Measurements from ENCODE around the gene SLC35B1.
"Not testable (repeated sequence)": the region's sequence is repeated elsewhere in the genome, so short reads cannot be mapped to it uniquely, and the experiment has no call there.

The SLC35B1 gene

GRCh38 chr17:49699966-49700575, 7.7 kb downstream of the SLC35B1 start:
- no peak for DNase-seq

GRCh38 chr17:49698005-49698404, 9.8 kb downstream of the SLC35B1 start:
- DNase-seq: no peak

- no peak for DNase-seq
Observed at GRCh38 chr17:49696233-49696761, 11.5 kb downstream of the SLC35B1 start.

- DNase-seq: no peak
Observed at GRCh38 chr17:49695698-49696232, 12.0 kb downstream of the SLC35B1 start.

GRCh38 chr17:49694847-49695697, 12.7 kb downstream of the SLC35B1 start:
- DNase-seq: peak; percentile 46

- DNase-seq: no peak
Observed at GRCh38 chr17:49692751-49693150, 15.0 kb downstream of the SLC35B1 start.

GRCh38 chr17:49691677-49692191, 16.0 kb downstream of the SLC35B1 start:
- DNase-seq: no peak

- DNase-seq: no peak
Observed at GRCh38 chr17:49691086-49691676, 16.6 kb downstream of the SLC35B1 start.

- DNase-seq: no peak
Observed at GRCh38 chr17:49690256-49690655, 17.5 kb downstream of the SLC35B1 start.

- no peak for DNase-seq
Observed at GRCh38 chr17:49688848-49689247, 18.9 kb downstream of the SLC35B1 start.

GRCh38 chr17:49687878-49688491, 19.8 kb downstream of the SLC35B1 start:
- no peak for DNase-seq

- DNase-seq: no peak
Observed at GRCh38 chr17:49681106-49681979, 26.4 kb downstream of the SLC35B1 start.

- DNase-seq: no peak
Observed at GRCh38 chr17:49680314-49680713, 27.4 kb downstream of the SLC35B1 start.

- peak; percentile 97 for DNase-seq
Observed at GRCh38 chr17:49677933-49678847, 29.6 kb downstream of the SLC35B1 start, which contains the start of gene SPOP. TSS of gene SPOP (minus strand) at chr17:49678097. CDS start at chr17:49622810, 55,287 bp downstream.

- DNase-seq: peak; percentile 78
Observed at GRCh38 chr17:49677134-49677932, 30.4 kb downstream of the SLC35B1 start.

- no peak for DNase-seq
Observed at GRCh38 chr17:49676276-49676868, 31.4 kb downstream of the SLC35B1 start.

- DNase-seq: no peak
Observed at GRCh38 chr17:49674507-49674906, 33.3 kb downstream of the SLC35B1 start.

- not testable (repeated sequence) for DNase-seq
Observed at GRCh38 chr17:49673679-49674078, 34.1 kb downstream of the SLC35B1 start.

- DNase-seq: no peak
Observed at GRCh38 chr17:49670641-49671040, 37.1 kb downstream of the SLC35B1 start.
